Erythroblast (primary cell): Measurements from ENCODE around the gene TPRX1.

Experiments used
- GATA1 ChIP-seq: IDR thresholded peaks from 2 replicates; pipeline ENCODE4 v1.6.1; 2011; ENCODE audit warnings: low read depth, mild to moderate bottlenecking, control low read depth, low read length, moderate library complexity
- POLR2A ChIP-seq: IDR thresholded peaks from 2 replicates; pipeline ENCODE4 v1.6.1; 2011; ENCODE audit warnings: mild to moderate bottlenecking, low read length

DNA sequence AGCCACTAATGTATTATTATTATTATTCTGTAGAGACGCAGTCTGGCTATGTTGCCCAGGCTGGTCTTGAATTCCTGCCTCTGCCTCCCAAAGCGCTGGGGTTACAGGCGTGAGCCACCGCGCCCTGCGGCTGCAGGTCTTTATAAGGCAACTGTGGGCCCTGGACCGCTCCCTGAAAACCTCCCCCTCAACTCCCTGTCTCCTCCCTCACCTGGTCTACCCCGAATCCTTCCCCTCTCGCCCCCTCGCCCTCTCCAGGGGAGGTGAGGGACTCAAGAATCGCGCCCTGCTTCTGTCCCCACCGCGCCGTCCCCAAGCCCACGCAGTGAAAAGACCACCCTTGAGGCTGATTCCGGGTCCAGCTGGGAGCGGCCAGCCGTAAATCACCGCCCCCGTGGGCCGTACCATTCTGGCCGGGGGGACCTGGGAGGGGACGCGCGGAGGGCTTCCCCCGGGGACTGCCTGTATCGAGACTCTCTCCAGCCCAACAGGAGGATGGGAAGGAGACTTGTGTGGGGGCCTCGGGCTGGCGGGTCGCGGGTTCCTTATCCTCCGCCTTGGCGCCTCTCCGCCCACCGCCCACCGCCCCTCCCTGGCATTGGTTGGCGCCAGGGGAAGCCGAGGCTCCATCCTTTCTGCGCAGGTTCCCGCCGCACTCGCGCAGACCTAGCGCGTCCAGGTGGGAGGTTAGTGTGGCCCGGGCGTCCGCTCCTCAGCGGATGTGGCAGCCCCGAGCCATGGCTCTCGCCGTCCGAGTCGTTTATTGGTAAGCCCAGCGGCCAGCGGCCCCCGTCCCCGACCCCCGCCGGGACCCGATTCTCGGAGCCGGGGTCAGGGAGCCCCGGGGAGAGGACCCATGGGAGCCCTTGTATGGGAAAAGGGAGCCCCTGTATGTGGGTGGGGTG, 26.1 kb downstream of the TPRX1 start, which contains the start of gene SELENOW:
- TF ChIP-seq POLR2A: peak; percentile 29
- no peak for TF ChIP-seq GATA1
